T-cell (primary cell): ENCODE results near the gene TRIM47. TPM values are rescaled to one million over a fixed set of nuclear protein-coding genes. Genes with fewer than 3 reads are reported as not detected.
A peak's percentile ranks its signal among the peaks of the same experiment; 100 is the strongest.

Experiments
- ATAC-seq, 4 experiments: fragments of 200-7000 bp in 3 of 4; fragments of 150-1000 bp in 1 of 4; cut with Tn5 transposase; replicated peaks in 1 of 4; 1 replicate in 3 of 4; 2 replicates in 1 of 4; pipeline ENCODE4 v1.10.0; 2021; ENCODE audit warnings: moderate library complexity in 3 of 4, mild to moderate bottlenecking in 2 of 4, moderate number of reproducible peaks in 1 of 4
- CTCF ChIA-PET, 2 donors: fragments of 300-600 bp; sonication (Branson Sonifier 250); formaldehyde crosslinking; loops; one replicate each; lab custom pipeline; 2022; ENCODE audit warnings: antibody characterized with exemption in 2 of 2; lab: Charles Lee
- POLR2A ChIA-PET, 2 donors: fragments of 300-600 bp; sonication (Branson Sonifier 250); formaldehyde crosslinking; loops; one replicate each; lab custom pipeline; 2022; ENCODE audit warnings: antibody characterized with exemption in 2 of 2; lab: Charles Lee
- DNase-seq, 35 experiments: peaks; one replicate each; pipeline versions ENCODE4 v3.0.0 to v3.0.0-alpha.2; 2013 to 2023
- H3K27ac ChIP-seq: one replicate; pipeline ENCODE4 v1.5.1; 2013; ENCODE audit warnings: low read length
- H3K27me3 ChIP-seq, 2 experiments: replicated peaks in 1 of 2; 1 replicate in 1 of 2; 2 replicates in 1 of 2; pipeline versions ENCODE4 v1.6.1 to v1.7.0; 2013; ENCODE audit warnings: low read length in 1 of 2, mixed read lengths in 1 of 2; ENCODE audit not compliant: control insufficient read depth in 2 of 2, insufficient read depth in 2 of 2; ENCODE audit errors: extremely low read depth in 1 of 2
- H3K36me3 ChIP-seq, 2 donors: 1 replicate in 1 of 2; 2 replicates in 1 of 2; pipeline versions ENCODE4 v1.6.1 to v1.7.0; 2013; ENCODE audit warnings: low read length in 1 of 2; ENCODE audit not compliant: control insufficient read depth in 2 of 2, insufficient read depth in 1 of 2; ENCODE audit errors: extremely low read depth in 1 of 2
- H3K4me1 ChIP-seq, 2 experiments: 1 replicate in 1 of 2; 2 replicates in 1 of 2; pipeline versions ENCODE4 v1.6.1 to v1.7.0; 2013; ENCODE audit warnings: low read length in 2 of 2, mixed read lengths in 1 of 2; ENCODE audit not compliant: insufficient read depth in 2 of 2, control insufficient read depth in 1 of 2; ENCODE audit errors: extremely low read depth in 1 of 2
- H3K4me3 ChIP-seq, 2 donors: 1 replicate in 1 of 2; 2 replicates in 1 of 2; pipeline versions ENCODE4 v1.5.1 to v1.7.0; 2013; ENCODE audit warnings: mild to moderate bottlenecking in 2 of 2, low read length in 1 of 2, moderate library complexity in 1 of 2; ENCODE audit not compliant: control insufficient read depth in 1 of 2; ENCODE audit errors: extremely low read depth in 1 of 2
- H3K9me3 ChIP-seq: 2 replicates; pipeline ENCODE4 v1.7.0; 2013
- H3K27ac Mint-ChIP-seq, 2 donors: one replicate each; pipeline ENCODE4 v1.8.0; 2020 to 2021; ENCODE audit warnings: mild to moderate bottlenecking in 2 of 2, mixed read lengths in 2 of 2
- H3K27me3 Mint-ChIP-seq, 2 donors: one replicate each; pipeline ENCODE4 v1.8.0; 2021 to 2022; ENCODE audit warnings: mixed read lengths in 2 of 2
- H3K36me3 Mint-ChIP-seq: one replicate; pipeline ENCODE4 v1.8.0; 2021; ENCODE audit warnings: mixed read lengths
- H3K4me1 Mint-ChIP-seq, 3 donors: one replicate each; pipeline ENCODE4 v1.8.0; 2020 to 2022; ENCODE audit warnings: mixed read lengths in 3 of 3, mild to moderate bottlenecking in 1 of 3
- H3K4me3 Mint-ChIP-seq, 3 donors: one replicate each; pipeline ENCODE4 v1.8.0; 2020 to 2022; ENCODE audit warnings: mild to moderate bottlenecking in 3 of 3, mixed read lengths in 3 of 3, moderate library complexity in 3 of 3
- H3K9me3 Mint-ChIP-seq, 3 donors: one replicate each; pipeline ENCODE4 v1.8.0; 2020 to 2022; ENCODE audit warnings: mixed read lengths in 3 of 3
- WGBS: methylation state at CpG from one replicate; pipeline ENCODE4 v1.1.5; 2013; ENCODE audit warnings: missing lambda C conversion rate; ENCODE audit not compliant: insufficient coverage; 5-methylcytosine and 5-hydroxymethylcytosine counted together
- total RNA-seq, 35 experiments: library from RNA in 6 of 35; stranded (reverse) in 6 of 35; fragments of 120-200 nt in 1 of 35; gene quantifications; one replicate each; pipeline versions ENCODE4 v1.2.1 to v1.2.4 and lab custom pipeline; 2013 to 2026

The TRIM47 gene
- total RNA-seq, 5 donors from 2014 or later (not counting 1 experiment from before 2014, with no cell fraction given), result 2.6 to 24.6 (median 18.3) TPM

DNA sequence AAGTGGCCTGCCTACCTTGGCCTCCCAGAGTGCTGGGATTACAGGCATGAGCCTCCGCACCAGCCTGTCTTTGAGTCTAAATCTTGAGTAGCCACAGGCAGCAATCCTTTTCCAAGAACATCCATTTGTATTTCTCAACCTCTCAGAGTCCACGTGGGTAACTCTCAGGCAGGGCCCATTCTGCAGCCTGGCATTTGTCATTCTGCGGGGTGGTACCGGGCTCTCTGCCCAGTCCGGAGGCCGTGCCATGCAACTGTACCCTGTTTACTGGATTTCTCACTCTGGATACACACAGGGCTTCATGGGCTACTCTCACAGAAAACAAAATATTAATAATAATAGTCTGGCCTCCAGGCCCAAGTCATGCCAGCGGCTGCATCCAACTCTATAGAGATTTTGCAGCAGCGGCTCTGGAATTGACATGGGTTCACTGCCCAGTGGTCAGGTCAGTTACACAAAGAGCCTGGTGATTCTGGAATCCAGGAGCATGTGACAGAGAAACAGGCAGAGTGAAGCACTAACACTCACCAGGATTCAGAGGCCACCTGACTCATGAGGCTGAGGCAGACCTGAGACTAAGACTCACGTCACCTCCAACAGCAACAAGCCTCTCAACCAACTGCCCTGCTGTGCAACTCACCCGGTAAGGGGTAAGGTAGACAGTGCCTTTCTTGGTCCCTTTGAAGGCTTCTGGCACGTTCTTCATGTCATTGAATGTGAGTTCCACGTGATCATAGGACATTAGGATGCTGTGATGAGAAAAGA is 27.3 kb downstream of the TRIM47 start:
- H3K9me3 Mint-ChIP-seq, result no peaks in the 10 kb centered on the region
- H3K27me3 Mint-ChIP-seq, result no peaks in the 10 kb centered on the region
- WGBS, result 97% methylated on average over 9 of the region's 12 CpGs
- Histone ChIP-seq H3K4me1 (peaks cover 8 to 37% of the 10 kb centered on the region in 2 experiments), H3K27ac (no peak overlapping the region), H3K36me3 (peaks cover 15 to 57% of the 10 kb centered on the region in 2 donors), H3K27me3 (no peaks in the 10 kb centered on the region), H3K4me3 (no peak overlapping the region), H3K9me3 (no peaks in the 10 kb centered on the region)
- H3K36me3 Mint-ChIP-seq, result peaks cover 20% of the 10 kb centered on the region
- H3K4me3 Mint-ChIP-seq, result no peak overlapping the region
- no peak overlapping the region for H3K27ac Mint-ChIP-seq
- peaks cover 27 to 36% (median 34%) of the 10 kb centered on the region in 3 donors for H3K4me1 Mint-ChIP-seq
- ChIA-PET POLR2A (no interaction called here), CTCF (interaction anchor here in 1 of 2 donors (0.7 kb wide), 1 partner anchor 375 kb away, joined by 3 read pairs; no protein-coding TSS in a partner anchor)
- DNase-seq (no peak), ATAC-seq (no peak)

DNA sequence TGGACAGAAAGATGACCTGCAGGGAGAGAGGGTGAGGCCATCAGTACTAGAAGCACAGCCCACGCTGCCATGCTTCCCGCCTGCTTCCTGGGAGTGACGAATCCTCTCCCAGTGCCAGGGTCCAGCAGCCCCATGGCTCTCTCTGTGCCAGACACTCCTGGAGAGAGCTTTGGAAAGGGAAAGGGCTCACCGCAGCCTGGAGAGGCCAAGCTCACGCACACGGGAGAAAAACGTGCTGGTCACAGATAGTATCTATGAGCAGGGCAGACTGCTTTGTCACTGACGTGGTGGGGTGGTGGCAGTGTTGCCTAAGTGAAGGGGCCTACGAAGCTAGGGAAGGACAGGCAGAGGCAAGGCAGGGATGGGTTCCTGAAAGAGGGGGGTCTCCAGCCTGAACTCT is 28.7 kb downstream of the TRIM47 start:
- H3K36me3 Mint-ChIP-seq, result peaks cover 25% of the 10 kb centered on the region
- peaks cover 15 to 64% of the 10 kb centered on the region in 2 donors for H3K36me3 ChIP-seq

GRCh38 chr17:75849279-75849646 is 29.1 kb downstream of the TRIM47 start:
- no peak overlapping the region for H3K4me3 Mint-ChIP-seq
- no peak for ATAC-seq
- H3K27me3 Mint-ChIP-seq, result no peaks in the 10 kb centered on the region
- Histone ChIP-seq H3K36me3 (peaks cover 15 to 64% of the 10 kb centered on the region in 2 donors), H3K9me3 (no peaks in the 10 kb centered on the region), H3K27me3 (no peaks in the 10 kb centered on the region), H3K4me3 (no peak overlapping the region), H3K27ac (no peak overlapping the region), H3K4me1 (peaks cover 10 to 44% of the 10 kb centered on the region in 2 experiments)
- ChIA-PET CTCF (interaction anchor here (0.7 to 1.6 kb wide), 3 partner anchors 9 to 27 kb away, joined by 3 read pairs; no protein-coding TSS in a partner anchor), POLR2A (no interaction called here)
- no peak for DNase-seq
- peaks cover 25% of the 10 kb centered on the region for H3K36me3 Mint-ChIP-seq
- H3K27ac Mint-ChIP-seq, result no peak overlapping the region
- peaks cover 32 to 44% (median 38%) of the 10 kb centered on the region in 3 donors for H3K4me1 Mint-ChIP-seq
- H3K9me3 Mint-ChIP-seq, result no peaks in the 10 kb centered on the region
- WGBS, result 97% methylated on average over 6 of the region's 11 CpGs

More for the DNA sequence above, 28.7 kb downstream of the TRIM47 start:
- Histone ChIP-seq H3K27me3 (no peaks in the 10 kb centered on the region), H3K4me3 (no peak overlapping the region), H3K9me3 (no peaks in the 10 kb centered on the region), H3K4me1 (peaks cover 12 to 44% of the 10 kb centered on the region in 2 experiments), H3K27ac (no peak overlapping the region)
- CTCF ChIA-PET, result interaction anchor here in 1 of 2 donors (0.8 kb wide), 1 partner anchor 26 kb away, joined by 3 read pairs; no protein-coding TSS in a partner anchor
- DNase-seq (no peak), ATAC-seq (no peak)
- H3K4me3 Mint-ChIP-seq, result no peak overlapping the region
- WGBS, result 91% methylated on average over 9 of the region's 9 CpGs
- no peaks in the 10 kb centered on the region for H3K27me3 Mint-ChIP-seq
- peaks cover 36 to 44% (median 42%) of the 10 kb centered on the region in 3 donors for H3K4me1 Mint-ChIP-seq
- POLR2A ChIA-PET, result interaction anchor here in 1 of 2 donors (0.6 kb wide), 1 partner anchor 13 kb away, joined by 3 read pairs; no protein-coding TSS in a partner anchor
- no peak overlapping the region for H3K27ac Mint-ChIP-seq
- no peaks in the 10 kb centered on the region for H3K9me3 Mint-ChIP-seq

DNA sequence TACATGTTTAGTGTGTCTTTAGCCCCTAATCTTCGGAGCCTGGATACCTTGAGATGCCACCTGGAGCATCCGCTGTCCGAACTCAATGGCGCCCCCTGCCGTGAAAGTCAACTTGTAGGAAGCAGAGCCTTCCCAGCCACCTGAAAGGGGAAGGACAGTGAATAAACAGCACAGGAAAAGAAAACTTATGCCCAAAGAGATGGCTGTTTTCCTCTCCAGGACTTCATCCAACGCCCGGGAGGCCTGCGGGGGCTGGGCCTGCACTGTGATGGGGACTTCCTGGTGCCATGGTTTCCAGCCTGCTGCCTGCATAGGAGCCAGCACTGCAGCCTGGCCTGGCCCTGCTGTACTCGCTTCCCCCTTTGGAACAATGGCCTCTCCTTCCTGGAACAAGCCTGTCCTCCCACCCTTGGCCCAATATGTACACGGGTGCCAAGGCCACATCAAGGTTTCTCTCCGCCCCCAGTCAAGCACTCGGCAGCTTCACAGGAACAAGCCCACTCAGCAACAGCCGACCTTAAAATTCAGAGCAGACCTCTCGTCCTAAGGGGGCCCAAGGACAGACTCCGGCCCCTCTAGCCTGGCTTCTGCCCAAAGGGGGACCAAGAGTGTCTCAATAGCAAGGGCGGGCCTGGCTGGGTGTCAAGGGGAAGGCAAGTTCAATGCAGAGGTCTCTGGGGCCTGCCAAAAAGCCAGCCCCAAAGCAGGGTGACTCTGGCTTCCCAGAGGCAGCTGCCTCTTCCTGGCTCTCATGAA is 29.7 kb downstream of the TRIM47 start:
- Mint-ChIP-seq H3K36me3 (peaks cover 25% of the 10 kb centered on the region), H3K4me3 (no peak overlapping the region)

GRCh38 chr17:75847614-75848522 is 30.5 kb downstream of the TRIM47 start:
- Histone ChIP-seq H3K27ac (peak overlapping the region; percentile 32), H3K9me3 (no peaks in the 10 kb centered on the region), H3K4me3 (no peak overlapping the region), H3K27me3 (no peaks in the 10 kb centered on the region), H3K4me1 (peaks cover 9 to 41% of the 10 kb centered on the region in 2 experiments), H3K36me3 (peaks cover 15 to 64% of the 10 kb centered on the region in 2 donors)
- DNase-seq (no peak), ATAC-seq (no peak)
- 93% methylated on average over 18 of the region's 25 CpGs for WGBS
- H3K4me1 Mint-ChIP-seq, result peaks cover 24 to 44% (median 33%) of the 10 kb centered on the region in 3 donors
- H3K27me3 Mint-ChIP-seq, result no peaks in the 10 kb centered on the region
- peaks cover 25% of the 10 kb centered on the region for H3K36me3 Mint-ChIP-seq
- H3K27ac Mint-ChIP-seq, result peak overlapping the region; percentile 63 to 82
- no peaks in the 10 kb centered on the region for H3K9me3 Mint-ChIP-seq
- no peak overlapping the region for H3K4me3 Mint-ChIP-seq
- POLR2A ChIA-PET, result interaction anchor here in 1 of 2 donors (0.5 kb wide), 1 partner anchor 558 kb away, joined by 4 read pairs; no protein-coding TSS in a partner anchor
- CTCF ChIA-PET, result interaction anchor here (0.5 to 1.6 kb wide), 6 partner anchors 7 to 95 kb away, joined by 3 to 7 read pairs (median 4); partner anchors contain the start of gene WBP2 (in 1 of the 2)

More for the DNA sequence above, 29.7 kb downstream of the TRIM47 start:
- peaks cover 9 to 44% of the 10 kb centered on the region in 2 experiments for H3K4me1 ChIP-seq
- H3K36me3 ChIP-seq, result peaks cover 15 to 64% of the 10 kb centered on the region in 2 donors
- 48% methylated on average over 12 of the region's 16 CpGs for WGBS
- Mint-ChIP-seq H3K9me3 (no peaks in the 10 kb centered on the region), H3K27me3 (no peaks in the 10 kb centered on the region), H3K27ac (peak overlapping the region; percentile 63 to 82), H3K4me1 (peaks cover 30 to 45% (median 37%) of the 10 kb centered on the region in 3 donors)
- ATAC-seq (peak in 1 of 4 experiments; percentile 41), DNase-seq (peak; percentile 44 to 87 (median 75))
- H3K27ac ChIP-seq, result peak overlapping the region; percentile 32
- ChIA-PET CTCF (interaction anchor here (0.7 to 1.6 kb wide), 5 partner anchors 9 to 95 kb away, joined by 3 to 4 read pairs (median 3); no protein-coding TSS in a partner anchor), POLR2A (no interaction called here)
- no peak overlapping the region for H3K4me3 ChIP-seq
- H3K9me3 ChIP-seq, result no peaks in the 10 kb centered on the region
- no peaks in the 10 kb centered on the region for H3K27me3 ChIP-seq
